WTC11 (cell line): ENCODE results near the gene SLC5A2. TPM values are rescaled to one million over a fixed set of nuclear protein-coding genes. Genes with fewer than 3 reads are reported as not detected.

Experiments
- ATAC-seq: fragments of 200-7000 bp; cut with Tn5 transposase; 2 replicates; pipeline ENCODE4 v1.10.0; 2021; ENCODE audit warnings: mild to moderate bottlenecking, moderate library complexity
- CTCF ChIA-PET: fragments of 300-600 bp; sonication (Branson Sonifier 250); formaldehyde crosslinking; loops from one replicate; lab custom pipeline; 2021; ENCODE audit warnings: antibody characterized with exemption; lab: Charles Lee
- POLR2A ChIA-PET: fragments of 350-600 bp; sonication (Branson Sonifier 250); formaldehyde crosslinking; loops from one replicate; lab custom pipeline; 2021; ENCODE audit warnings: antibody characterized with exemption; lab: Charles Lee
- DNase-seq: peaks from one replicate; pipeline ENCODE4 v3.0.0; 2021; ENCODE audit warnings: low spot score
- H3K27ac Mint-ChIP-seq: 2 replicates; pipeline ENCODE4 v1.8.0; 2021; ENCODE audit warnings: mixed read lengths
- H3K27me3 Mint-ChIP-seq: 2 replicates; pipeline ENCODE4 v1.8.0; 2021; ENCODE audit warnings: low read depth, mild to moderate bottlenecking, moderate library complexity, mixed read lengths
- H3K36me3 Mint-ChIP-seq: 2 replicates; pipeline ENCODE4 v1.8.0; 2021; ENCODE audit warnings: mixed read lengths
- H3K4me1 Mint-ChIP-seq: 2 replicates; pipeline ENCODE4 v1.8.0; 2022; ENCODE audit warnings: mixed read lengths
- H3K4me3 Mint-ChIP-seq: 2 replicates; pipeline ENCODE4 v1.8.0; 2021; ENCODE audit warnings: mild to moderate bottlenecking, moderate library complexity, mixed read lengths
- H3K9me3 Mint-ChIP-seq: 2 replicates; pipeline ENCODE4 v1.8.0; 2021; ENCODE audit warnings: mixed read lengths
- EMX1 ChIP-seq: fragments of 250-450 bp; sonication (Bioruptor Pico); IDR thresholded peaks from 2 replicates; pipeline ENCODE4 v1.8.0; 2021; ENCODE audit warnings: mild to moderate bottlenecking
- IRF2 ChIP-seq: sonication (generic); formaldehyde crosslinking; IDR thresholded peaks from 2 replicates; pipeline ENCODE4 v1.8.0; 2022; ENCODE audit warnings: low read depth, missing genetic modification reagents, borderline replicate concordance
- JUN ChIP-seq: sonication (generic); formaldehyde crosslinking; IDR thresholded peaks from 2 replicates; pipeline ENCODE4 v1.8.0; 2023; ENCODE audit warnings: mild to moderate bottlenecking, missing genetic modification reagents
- KAT7 ChIP-seq: sonication (generic); formaldehyde crosslinking; IDR thresholded peaks from 2 replicates; pipeline ENCODE4 v1.8.1; 2023; ENCODE audit warnings: missing genetic modification reagents, mild to moderate bottlenecking, borderline replicate concordance
- NFATC4 ChIP-seq: fragments of 250-450 bp; sonication (Bioruptor Pico); IDR thresholded peaks from 2 replicates; pipeline ENCODE4 v1.9.0; 2021; ENCODE audit warnings: mild to moderate bottlenecking
- NR1H2 ChIP-seq: sonication (generic); formaldehyde crosslinking; IDR thresholded peaks from 2 replicates; pipeline ENCODE4 v1.9.0; 2021; ENCODE audit warnings: mild to moderate bottlenecking, moderate library complexity, missing genetic modification reagents
- NR2C2 ChIP-seq: sonication (generic); formaldehyde crosslinking; IDR thresholded peaks from 2 replicates; pipeline ENCODE4 v1.8.0; 2022; ENCODE audit warnings: mild to moderate bottlenecking, missing genetic modification reagents
- RELA ChIP-seq: sonication (generic); formaldehyde crosslinking; IDR thresholded peaks from 2 replicates; pipeline ENCODE4 v1.8.1; 2022; ENCODE audit warnings: missing genetic modification reagents, mild to moderate bottlenecking, borderline replicate concordance
- RORB ChIP-seq: fragments of 250-450 bp; sonication (Bioruptor Pico); IDR thresholded peaks from 2 replicates; pipeline ENCODE4 v1.9.0; 2021; ENCODE audit warnings: mild to moderate bottlenecking
- TEAD1 ChIP-seq: sonication (generic); formaldehyde crosslinking; IDR thresholded peaks from 2 replicates; pipeline ENCODE4 v1.8.0; 2022; ENCODE audit warnings: mild to moderate bottlenecking, missing genetic modification reagents
- TEAD4 ChIP-seq: sonication (generic); formaldehyde crosslinking; IDR thresholded peaks from 2 replicates; pipeline ENCODE4 v1.8.0; 2022; ENCODE audit warnings: mild to moderate bottlenecking, missing genetic modification reagents
- ZNF317 ChIP-seq: sonication (generic); formaldehyde crosslinking; IDR thresholded peaks from 2 replicates; pipeline ENCODE4 v1.8.1; 2023; ENCODE audit warnings: low read depth, mild to moderate bottlenecking, moderate library complexity, missing genetic modification reagents, borderline replicate concordance
- total RNA-seq: library from RNA; stranded (reverse); gene quantifications from 3 replicates; pipeline ENCODE4 v1.2.3, GENCODE V29; 2021
- TF ChIP-seq, protein P1 (sequence below): sonication (generic); formaldehyde crosslinking; conservative IDR thresholded peaks from 2 replicates; pipeline ENCODE4 v1.8.1; 2023; ENCODE audit warnings: mild to moderate bottlenecking, low read depth, missing genetic modification reagents, moderate library complexity
- TF ChIP-seq, protein P2 (sequence below): sonication (generic); formaldehyde crosslinking; IDR thresholded peaks from 2 replicates; pipeline ENCODE4 v1.8.1; 2022; ENCODE audit warnings: low read depth, missing genetic modification reagents, borderline replicate concordance
- TF ChIP-seq, protein P3 (sequence below): sonication (generic); formaldehyde crosslinking; IDR thresholded peaks from 2 replicates; pipeline ENCODE4 v1.8.0; 2022; ENCODE audit warnings: mild to moderate bottlenecking, missing genetic modification reagents
- TF ChIP-seq, protein P4 (sequence below): fragments of 200-600 bp; IDR thresholded peaks from 2 replicates; pipeline ENCODE4 v1.8.0; 2022; ENCODE audit warnings: antibody characterized with exemption
- TF ChIP-seq, protein P5 (sequence below): sonication (generic); formaldehyde crosslinking; IDR thresholded peaks from 2 replicates; pipeline ENCODE4 v1.8.1; 2023; ENCODE audit warnings: mild to moderate bottlenecking, missing genetic modification reagents

The SLC5A2 gene
- total RNA-seq, 1 experiment from 2014 or later: 0.83 TPM

DNA sequence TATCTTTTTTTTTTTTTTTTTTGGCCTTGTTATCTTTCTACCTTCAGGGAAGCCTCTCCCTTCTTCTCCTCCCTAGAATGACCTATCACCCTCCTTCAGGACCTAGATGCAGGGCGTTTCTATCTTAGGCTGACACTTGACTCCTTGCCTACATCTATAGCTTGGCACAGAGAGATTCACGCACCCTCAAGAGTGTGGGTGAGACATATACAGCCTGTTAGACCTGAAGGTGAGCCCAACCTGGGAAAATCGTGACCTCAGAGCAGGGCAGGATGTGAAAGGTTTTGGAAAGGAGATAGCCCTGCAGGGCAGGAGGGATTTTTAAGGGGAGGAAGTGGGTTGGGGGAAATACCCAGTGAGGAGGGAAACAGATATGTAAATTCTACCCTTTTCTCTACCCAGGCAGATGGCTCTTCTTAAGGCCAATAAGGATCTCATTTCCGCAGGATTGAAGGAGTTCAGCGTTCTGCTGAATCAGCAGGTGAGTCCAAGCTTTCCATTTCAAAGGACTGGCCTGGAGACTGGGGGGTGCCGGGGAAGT, 44.9 kb downstream of the SLC5A2 start, which contains the start of gene AHSP:
Gene AHSP (plus strand): TSS at position 167 of the 541 bp plus-strand sequence. CDS start 240 bp downstream, at position 407.
- ChIA-PET CTCF (interaction anchor here (0.8 to 2.7 kb wide), 7 partner anchors 20 to 185 kb away, joined by 3 to 11 read pairs (median 6); partner anchors contain the start of gene RUSF1), POLR2A (interaction anchor here (1.0 kb wide), 1 partner anchor 185 kb away, joined by 3 read pairs; a partner anchor contains a TSS)
- Mint-ChIP-seq H3K4me1 (peaks cover 30% of the 10 kb centered on the region), H3K4me3 (peak within 1 kb of the TSS; percentile 81), H3K27me3 (peaks cover 13% of the 10 kb centered on the region), H3K9me3 (no peaks in the 10 kb centered on the region), H3K27ac (no peak within 1 kb of the TSS), H3K36me3 (no peaks in the 10 kb centered on the region)
- ATAC-seq: no peak
- no peak for DNase-seq
- TF ChIP-seq RELA (CRISPR knock-in tag): no peak
- TF ChIP-seq JUN (CRISPR knock-in tag): no peak
- TF ChIP-seq, protein P1, sequence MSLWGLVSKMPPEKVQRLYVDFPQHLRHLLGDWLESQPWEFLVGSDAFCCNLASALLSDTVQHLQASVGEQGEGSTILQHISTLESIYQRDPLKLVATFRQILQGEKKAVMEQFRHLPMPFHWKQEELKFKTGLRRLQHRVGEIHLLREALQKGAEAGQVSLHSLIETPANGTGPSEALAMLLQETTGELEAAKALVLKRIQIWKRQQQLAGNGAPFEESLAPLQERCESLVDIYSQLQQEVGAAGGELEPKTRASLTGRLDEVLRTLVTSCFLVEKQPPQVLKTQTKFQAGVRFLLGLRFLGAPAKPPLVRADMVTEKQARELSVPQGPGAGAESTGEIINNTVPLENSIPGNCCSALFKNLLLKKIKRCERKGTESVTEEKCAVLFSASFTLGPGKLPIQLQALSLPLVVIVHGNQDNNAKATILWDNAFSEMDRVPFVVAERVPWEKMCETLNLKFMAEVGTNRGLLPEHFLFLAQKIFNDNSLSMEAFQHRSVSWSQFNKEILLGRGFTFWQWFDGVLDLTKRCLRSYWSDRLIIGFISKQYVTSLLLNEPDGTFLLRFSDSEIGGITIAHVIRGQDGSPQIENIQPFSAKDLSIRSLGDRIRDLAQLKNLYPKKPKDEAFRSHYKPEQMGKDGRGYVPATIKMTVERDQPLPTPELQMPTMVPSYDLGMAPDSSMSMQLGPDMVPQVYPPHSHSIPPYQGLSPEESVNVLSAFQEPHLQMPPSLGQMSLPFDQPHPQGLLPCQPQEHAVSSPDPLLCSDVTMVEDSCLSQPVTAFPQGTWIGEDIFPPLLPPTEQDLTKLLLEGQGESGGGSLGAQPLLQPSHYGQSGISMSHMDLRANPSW (CRISPR knock-in tag): no peak
- TF ChIP-seq RORB (CRISPR knock-in tag): no peak
- TF ChIP-seq NFATC4 (CRISPR knock-in tag): no peak
- TF ChIP-seq EMX1: no peak
- no peak for TF ChIP-seq KAT7
- no peak for TF ChIP-seq TEAD1 (CRISPR knock-in tag)
- no peak for TF ChIP-seq IRF2 (CRISPR knock-in tag)
- TF ChIP-seq NR1H2 (CRISPR knock-in tag): no peak
- TF ChIP-seq, protein P2, sequence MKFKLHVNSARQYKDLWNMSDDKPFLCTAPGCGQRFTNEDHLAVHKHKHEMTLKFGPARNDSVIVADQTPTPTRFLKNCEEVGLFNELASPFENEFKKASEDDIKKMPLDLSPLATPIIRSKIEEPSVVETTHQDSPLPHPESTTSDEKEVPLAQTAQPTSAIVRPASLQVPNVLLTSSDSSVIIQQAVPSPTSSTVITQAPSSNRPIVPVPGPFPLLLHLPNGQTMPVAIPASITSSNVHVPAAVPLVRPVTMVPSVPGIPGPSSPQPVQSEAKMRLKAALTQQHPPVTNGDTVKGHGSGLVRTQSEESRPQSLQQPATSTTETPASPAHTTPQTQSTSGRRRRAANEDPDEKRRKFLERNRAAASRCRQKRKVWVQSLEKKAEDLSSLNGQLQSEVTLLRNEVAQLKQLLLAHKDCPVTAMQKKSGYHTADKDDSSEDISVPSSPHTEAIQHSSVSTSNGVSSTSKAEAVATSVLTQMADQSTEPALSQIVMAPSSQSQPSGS (CRISPR knock-in tag): no peak
- TF ChIP-seq, protein P3, sequence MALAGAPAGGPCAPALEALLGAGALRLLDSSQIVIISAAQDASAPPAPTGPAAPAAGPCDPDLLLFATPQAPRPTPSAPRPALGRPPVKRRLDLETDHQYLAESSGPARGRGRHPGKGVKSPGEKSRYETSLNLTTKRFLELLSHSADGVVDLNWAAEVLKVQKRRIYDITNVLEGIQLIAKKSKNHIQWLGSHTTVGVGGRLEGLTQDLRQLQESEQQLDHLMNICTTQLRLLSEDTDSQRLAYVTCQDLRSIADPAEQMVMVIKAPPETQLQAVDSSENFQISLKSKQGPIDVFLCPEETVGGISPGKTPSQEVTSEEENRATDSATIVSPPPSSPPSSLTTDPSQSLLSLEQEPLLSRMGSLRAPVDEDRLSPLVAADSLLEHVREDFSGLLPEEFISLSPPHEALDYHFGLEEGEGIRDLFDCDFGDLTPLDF (CRISPR knock-in tag): no peak
- no peak for TF ChIP-seq TEAD4 (CRISPR knock-in tag)
- TF ChIP-seq, protein P4, sequence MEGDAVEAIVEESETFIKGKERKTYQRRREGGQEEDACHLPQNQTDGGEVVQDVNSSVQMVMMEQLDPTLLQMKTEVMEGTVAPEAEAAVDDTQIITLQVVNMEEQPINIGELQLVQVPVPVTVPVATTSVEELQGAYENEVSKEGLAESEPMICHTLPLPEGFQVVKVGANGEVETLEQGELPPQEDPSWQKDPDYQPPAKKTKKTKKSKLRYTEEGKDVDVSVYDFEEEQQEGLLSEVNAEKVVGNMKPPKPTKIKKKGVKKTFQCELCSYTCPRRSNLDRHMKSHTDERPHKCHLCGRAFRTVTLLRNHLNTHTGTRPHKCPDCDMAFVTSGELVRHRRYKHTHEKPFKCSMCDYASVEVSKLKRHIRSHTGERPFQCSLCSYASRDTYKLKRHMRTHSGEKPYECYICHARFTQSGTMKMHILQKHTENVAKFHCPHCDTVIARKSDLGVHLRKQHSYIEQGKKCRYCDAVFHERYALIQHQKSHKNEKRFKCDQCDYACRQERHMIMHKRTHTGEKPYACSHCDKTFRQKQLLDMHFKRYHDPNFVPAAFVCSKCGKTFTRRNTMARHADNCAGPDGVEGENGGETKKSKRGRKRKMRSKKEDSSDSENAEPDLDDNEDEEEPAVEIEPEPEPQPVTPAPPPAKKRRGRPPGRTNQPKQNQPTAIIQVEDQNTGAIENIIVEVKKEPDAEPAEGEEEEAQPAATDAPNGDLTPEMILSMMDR: no peak
- TF ChIP-seq, protein P5, sequence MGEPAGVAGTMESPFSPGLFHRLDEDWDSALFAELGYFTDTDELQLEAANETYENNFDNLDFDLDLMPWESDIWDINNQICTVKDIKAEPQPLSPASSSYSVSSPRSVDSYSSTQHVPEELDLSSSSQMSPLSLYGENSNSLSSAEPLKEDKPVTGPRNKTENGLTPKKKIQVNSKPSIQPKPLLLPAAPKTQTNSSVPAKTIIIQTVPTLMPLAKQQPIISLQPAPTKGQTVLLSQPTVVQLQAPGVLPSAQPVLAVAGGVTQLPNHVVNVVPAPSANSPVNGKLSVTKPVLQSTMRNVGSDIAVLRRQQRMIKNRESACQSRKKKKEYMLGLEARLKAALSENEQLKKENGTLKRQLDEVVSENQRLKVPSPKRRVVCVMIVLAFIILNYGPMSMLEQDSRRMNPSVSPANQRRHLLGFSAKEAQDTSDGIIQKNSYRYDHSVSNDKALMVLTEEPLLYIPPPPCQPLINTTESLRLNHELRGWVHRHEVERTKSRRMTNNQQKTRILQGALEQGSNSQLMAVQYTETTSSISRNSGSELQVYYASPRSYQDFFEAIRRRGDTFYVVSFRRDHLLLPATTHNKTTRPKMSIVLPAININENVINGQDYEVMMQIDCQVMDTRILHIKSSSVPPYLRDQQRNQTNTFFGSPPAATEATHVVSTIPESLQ (CRISPR knock-in tag): no peak
- TF ChIP-seq NR2C2 (CRISPR knock-in tag): no peak
- no peak for TF ChIP-seq ZNF317 (CRISPR knock-in tag)
